Parathyroid adenoma (tissue), 2 donors: ENCODE measurements around the gene CACNA1I.
"Not testable (repeated sequence)": the region's sequence is repeated elsewhere in the genome, so short reads cannot be mapped to it uniquely, and the experiment has no call there.

Experiments used
- H2AFZ ChIP-seq: fragments of 300-600 bp; sonication (generic); one replicate; pipeline ENCODE4 v1.7.0; 2017; ENCODE audit warnings: antibody characterized with exemption, mild to moderate bottlenecking
- H3K27ac ChIP-seq: fragments of 300-600 bp; sonication (generic); one replicate; pipeline ENCODE4 v1.7.0; 2017
- H3K27me3 ChIP-seq: fragments of 300-600 bp; sonication (generic); one replicate; pipeline ENCODE4 v1.7.0; 2017; ENCODE audit warnings: low read length; ENCODE audit not compliant: control insufficient read depth, insufficient read depth
- H3K36me3 ChIP-seq: fragments of 300-600 bp; sonication (generic); one replicate; pipeline ENCODE4 v1.7.0; 2017; ENCODE audit warnings: low read length; ENCODE audit not compliant: control insufficient read depth, insufficient read depth
- H3K4me1 ChIP-seq: fragments of 300-600 bp; sonication (generic); one replicate; pipeline ENCODE4 v1.7.0; 2017; ENCODE audit warnings: control low read depth
- H3K4me2 ChIP-seq: fragments of 300-600 bp; sonication (generic); one replicate; pipeline ENCODE4 v1.7.0; 2017; ENCODE audit warnings: low read length
- H3K4me3 ChIP-seq: fragments of 300-600 bp; sonication (generic); one replicate; pipeline ENCODE4 v1.7.0; 2017; ENCODE audit warnings: low read depth, low read length
- H3K79me2 ChIP-seq: fragments of 300-600 bp; sonication (generic); one replicate; pipeline ENCODE4 v1.7.0; 2017; ENCODE audit warnings: control low read depth
- H3K9ac ChIP-seq: fragments of 300-600 bp; sonication (generic); one replicate; pipeline ENCODE4 v1.7.0; 2017; ENCODE audit warnings: mild to moderate bottlenecking
- H3K9me3 ChIP-seq: fragments of 300-600 bp; sonication (generic); one replicate; pipeline ENCODE4 v1.7.0; 2017; ENCODE audit warnings: low read length; ENCODE audit not compliant: control insufficient read depth
- CTCF ChIP-seq: fragments of 300-600 bp; sonication (generic); IDR thresholded peaks from one replicate; pipeline ENCODE4 v1.7.0; 2017; ENCODE audit warnings: antibody characterized with exemption, mild to moderate bottlenecking
- donor health status: primary hyperparathyroidism.

The CACNA1I gene

GRCh38 chr22:39731481-39731880 lies 160.9 kb downstream of the CACNA1I start:
- Histone ChIP-seq H3K27ac (no peak overlapping the region), H3K4me2 (no peak overlapping the region), H3K4me3 (no peak overlapping the region), H3K27me3 (no peaks in the 10 kb centered on the region), H3K79me2 (no peaks in the 10 kb centered on the region), H2AFZ (no peak overlapping the region), H3K36me3 (no peaks in the 10 kb centered on the region), H3K9me3 (no peaks in the 10 kb centered on the region), H3K9ac (no peak overlapping the region), H3K4me1 (no peaks in the 10 kb centered on the region)
- TF ChIP-seq CTCF, result no peak

DNA sequence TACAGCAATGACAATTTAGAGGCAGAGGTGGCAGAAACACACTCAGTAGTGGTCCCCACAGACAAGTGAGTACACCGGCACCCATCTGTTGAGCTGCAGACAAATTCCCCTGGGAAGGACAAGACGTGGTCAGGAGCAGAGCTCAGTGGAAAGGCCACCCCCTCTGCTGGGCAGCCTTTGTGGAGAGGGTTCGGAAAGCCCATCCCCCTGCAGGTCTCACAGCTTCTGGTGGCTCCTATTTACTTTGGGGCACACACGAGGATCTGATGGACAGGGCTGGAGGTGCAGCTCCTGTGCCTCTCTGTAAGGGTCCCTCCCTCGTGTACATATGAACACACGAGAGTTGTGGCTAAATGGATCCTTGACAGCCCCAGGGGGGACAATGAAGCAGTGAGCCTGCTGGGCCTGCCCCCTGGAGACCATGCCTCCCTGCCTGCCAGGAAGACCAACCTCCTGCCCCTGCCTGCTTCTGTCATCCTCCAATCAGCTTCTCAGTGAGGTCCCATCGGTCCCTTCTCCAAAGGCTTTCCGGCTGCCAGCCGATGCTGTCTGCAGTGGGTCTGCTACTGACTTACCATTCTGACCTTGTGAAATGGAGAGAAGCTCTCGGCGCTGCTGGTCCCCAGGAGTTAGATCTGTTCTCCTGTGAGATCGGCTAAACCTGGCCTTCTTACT lies 161.5 kb downstream of the CACNA1I start:
- H3K4me1 ChIP-seq, result no peaks in the 10 kb centered on the region
- H3K9me3 ChIP-seq, result no peaks in the 10 kb centered on the region
- no peak overlapping the region for H3K9ac ChIP-seq
- no peak overlapping the region for H3K4me2 ChIP-seq
- no peak overlapping the region for H3K27ac ChIP-seq
- no peaks in the 10 kb centered on the region for H3K79me2 ChIP-seq
- no peak overlapping the region for H2AFZ ChIP-seq
- no peaks in the 10 kb centered on the region for H3K27me3 ChIP-seq
- H3K36me3 ChIP-seq, result no peaks in the 10 kb centered on the region
- no peak for TF ChIP-seq CTCF
- no peak overlapping the region for H3K4me3 ChIP-seq

GRCh38 chr22:39732625-39733024 lies 162.1 kb downstream of the CACNA1I start:
- H3K79me2 ChIP-seq, result no peaks in the 10 kb centered on the region
- no peaks in the 10 kb centered on the region for H3K4me1 ChIP-seq
- H3K4me2 ChIP-seq, result no peak overlapping the region
- TF ChIP-seq CTCF, result no peak
- H3K9ac ChIP-seq, result no peak overlapping the region
- H3K9me3 ChIP-seq, result no peaks in the 10 kb centered on the region
- H3K27ac ChIP-seq, result no peak overlapping the region
- H3K4me3 ChIP-seq, result no peak overlapping the region
- H2AFZ ChIP-seq, result no peak overlapping the region
- H3K27me3 ChIP-seq, result no peaks in the 10 kb centered on the region
- H3K36me3 ChIP-seq, result no peaks in the 10 kb centered on the region

- no peak for TF ChIP-seq CTCF
- Histone ChIP-seq H3K4me2 (no peak overlapping the region), H3K4me3 (no peak overlapping the region), H2AFZ (no peak overlapping the region), H3K27me3 (no peaks in the 10 kb centered on the region), H3K9ac (no peak overlapping the region), H3K79me2 (no peaks in the 10 kb centered on the region), H3K4me1 (no peaks in the 10 kb centered on the region), H3K27ac (no peak overlapping the region), H3K9me3 (no peaks in the 10 kb centered on the region), H3K36me3 (no peaks in the 10 kb centered on the region)
These were observed 162.6 kb downstream of the CACNA1I start for GRCh38 chr22:39733191-39733590.

DNA sequence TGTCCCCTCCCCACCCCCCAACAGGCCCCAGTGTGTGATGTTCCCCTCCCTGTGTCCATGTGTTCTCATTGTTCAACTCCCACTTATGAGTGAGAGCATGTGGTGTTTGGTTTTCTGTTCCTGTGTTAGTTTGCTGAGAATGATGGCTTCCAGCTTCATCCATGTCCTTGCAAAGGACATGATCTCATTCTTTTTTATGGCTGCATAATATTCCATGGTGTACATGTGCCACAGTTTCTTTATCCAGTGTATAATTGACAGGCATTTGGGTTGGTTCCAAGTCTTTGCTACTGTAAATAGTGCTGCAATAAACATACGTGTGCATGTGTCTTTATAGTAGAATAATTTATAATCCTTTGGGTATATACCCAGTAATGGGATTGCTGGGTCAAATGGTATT lies 163.5 kb downstream of the CACNA1I start:
- not testable (repeated sequence) for H3K9ac ChIP-seq, H3K9me3 ChIP-seq

More for the DNA sequence above, 163.5 kb downstream of the CACNA1I start:
- not testable (repeated sequence) for H3K4me3 ChIP-seq, H2AFZ ChIP-seq, H3K4me2 ChIP-seq, H3K27me3 ChIP-seq, H3K4me1 ChIP-seq, H3K79me2 ChIP-seq, H3K27ac ChIP-seq, H3K36me3 ChIP-seq
